Measurements from ENCODE around the gene TMEM219. TPM values are rescaled to one million over a fixed set of nuclear protein-coding genes. Genes with fewer than 3 reads are reported as not detected.

TMEM219 gene
- total and polyA plus RNA-seq, 2 of the 8 experiments (the other 6 are each of a cell fraction or from before 2014, with no cell fraction given): 60.2 to 116 TPM

DNA sequence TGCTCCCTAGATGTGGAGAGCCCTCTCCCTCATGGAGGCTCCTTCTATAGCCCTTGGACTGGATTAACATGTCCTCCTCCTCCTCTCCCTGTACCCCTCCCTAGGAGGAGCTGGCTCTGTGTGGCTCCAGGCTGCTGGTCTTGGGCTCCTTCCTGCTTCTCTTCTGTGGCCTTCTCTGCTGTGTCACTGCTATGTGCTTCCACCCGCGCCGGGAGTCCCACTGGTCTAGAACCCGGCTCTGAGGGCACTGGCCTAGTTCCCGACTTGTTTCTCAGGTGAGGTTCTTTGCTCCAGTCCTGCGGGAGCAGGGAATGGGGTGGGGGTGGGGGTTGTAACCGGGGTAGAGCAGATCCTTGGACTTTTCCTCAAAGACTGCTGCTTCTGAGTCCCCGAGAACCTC lies 9.4 kb downstream of the TMEM219 start:
- DNase-seq (ENCODE audit: low read depth in 1 of 2, low spot score in 2 of 2) (no peak), FAIRE-seq (no peak)
- H2BK120ac ChIP-seq (replicated peaks; ENCODE audit: low read depth, low read length): no peak overlapping the region
- H2BK15ac ChIP-seq (ENCODE audit: low read length): no peak overlapping the region
- H3K27ac ChIP-seq (ENCODE audit: low read depth, low read length): no peak overlapping the region
- 93% methylated on average over 8 of the region's 8 CpGs; no CpG with 5 or more reads in 1 of the 2 experiments for WGBS, 2 experiments (ENCODE audit: extremely low coverage in 1 of 2, insufficient coverage in 1 of 2, insufficient read length in 1 of 2, insufficient replicate concordance in 2 of 2, low coverage in 1 of 2, low lambda C conversion rate in 2 of 2, missing lambda C conversion rate in 1 of 2)
- H3K36me3 ChIP-seq (ENCODE audit: control insufficient read depth in 2 of 4, insufficient read depth in 4 of 4, low read length in 3 of 4): peaks cover 0 to 20% (median 7%) of the 10 kb centered on the region in 4 experiments; a peak in 5 of 8 replicates
- ChIA-PET CTCF (ENCODE audit: partially characterized antibody) (interaction anchor here (0.6 to 0.8 kb wide), 2 partner anchors 123 to 274 kb away, joined by 3 read pairs; no protein-coding TSS in a partner anchor), POLR2A (ENCODE audit: partially characterized antibody) (interaction anchor here (3.4 kb wide), 1 partner anchor 10 kb away, joined by 33 read pairs; the partner anchor contains the start of gene TMEM219)
- H3K27me3 ChIP-seq (replicated peaks in 1 of 4; ENCODE audit: control insufficient read depth in 3 of 4, extremely low read depth in 1 of 4, insufficient read depth in 3 of 4, low read length in 3 of 4): peaks cover 2 to 10% (median 9%) of the 10 kb centered on the region in 4 experiments
- no peak overlapping the region for H3K4ac ChIP-seq (replicated peaks; ENCODE audit: insufficient read length, low read depth, low read length)
- no peak overlapping the region for H4K5ac ChIP-seq (ENCODE audit: insufficient read length, low read depth, low read length)
- H3K9me3 ChIP-seq (ENCODE audit: insufficient read depth in 2 of 2, low read depth in 1 of 2, low read length in 1 of 2): peaks cover 11% of the 10 kb centered on the region in 2 experiments
- no peak overlapping the region for H3K4me3 ChIP-seq (ENCODE audit: extremely low read depth in 1 of 4, insufficient read depth in 2 of 4, low read depth in 3 of 4, low read length in 4 of 4)
- no peak overlapping the region for H2AFZ ChIP-seq (ENCODE audit: low read length)
- H4K8ac ChIP-seq (ENCODE audit: extremely low read depth, insufficient read depth, low read length): no peak overlapping the region
- H3K79me1 ChIP-seq (ENCODE audit: low read depth, low read length): peaks cover 9% of the 10 kb centered on the region
- peaks cover 4 to 14% (median 7%) of the 10 kb centered on the region in 4 experiments for H3K4me1 ChIP-seq (replicated peaks in 1 of 4; ENCODE audit: control insufficient read depth in 3 of 4, insufficient read depth in 4 of 4, low read length in 3 of 4)
- H3K14ac ChIP-seq (ENCODE audit: insufficient read length): no peak overlapping the region
- H3K23ac ChIP-seq (ENCODE audit: insufficient read length): no peak overlapping the region
- H2BK12ac ChIP-seq (ENCODE audit: low read depth, low read length): no peak overlapping the region
- H2BK5ac ChIP-seq (ENCODE audit: low read depth, low read length): no peak overlapping the region
- no peak overlapping the region for H4K91ac ChIP-seq (replicated peaks; ENCODE audit: insufficient read length, low read length)
- H3K4me2 ChIP-seq (ENCODE audit: insufficient read depth in 1 of 2, low read depth in 2 of 2, low read length in 2 of 2): no peak overlapping the region
- no peak overlapping the region for H2AK5ac ChIP-seq (ENCODE audit: low read depth, low read length)
- no peak overlapping the region for H2BK20ac ChIP-seq (ENCODE audit: low read length)
- peaks cover 7% of the 10 kb centered on the region; the same call in 1 of the 2 replicates for H3K23me2 ChIP-seq (ENCODE audit: low read depth, low read length)
- H3K18ac ChIP-seq (ENCODE audit: extremely low read depth, low read length): no peak overlapping the region
- H3K56ac ChIP-seq (replicated peaks; ENCODE audit: insufficient read length, low read depth, low read length): no peak overlapping the region
- no peak overlapping the region for H3K9ac ChIP-seq (replicated peaks in 1 of 4; ENCODE audit: extremely low read depth in 1 of 4, low read depth in 3 of 4, low read length in 3 of 4)
- peaks cover 5 to 21% of the 10 kb centered on the region in 2 experiments for H3K79me2 ChIP-seq (ENCODE audit: control insufficient read depth in 1 of 2, insufficient read depth in 2 of 2, low read length in 2 of 2)
- H4K20me1 ChIP-seq (replicated peaks in 1 of 2; ENCODE audit: control insufficient read depth in 1 of 2, insufficient read depth in 2 of 2, low read length in 2 of 2): peaks cover 2 to 13% of the 10 kb centered on the region in 2 experiments
- TF ChIP-seq SRF (IDR thresholded peaks at IDR 0.05; ENCODE audit: low read depth, low read length) (no peak), CHD2 (IDR thresholded peaks at IDR 0.05; ENCODE audit: low read length) (no peak), CHD1 (IDR thresholded peaks at IDR 0.05; ENCODE audit: low read depth, low read length) (no peak), GABPA (IDR thresholded peaks at IDR 0.05; ENCODE audit: borderline replicate concordance, insufficient read depth, low read length) (no peak), RBBP5 (IDR thresholded peaks at IDR 0.05; ENCODE audit: borderline replicate concordance, low read depth, low read length) (no peak), SP4 (IDR thresholded peaks at IDR 0.05; ENCODE audit: low read length) (no peak), KDM4A (IDR thresholded peaks at IDR 0.05; ENCODE audit: low read depth, low read length, severe bottlenecking) (no peak), KDM5A (IDR thresholded peaks at IDR 0.05; ENCODE audit: low read length) (no peak)
- TF ChIP-seq, protein P1, sequence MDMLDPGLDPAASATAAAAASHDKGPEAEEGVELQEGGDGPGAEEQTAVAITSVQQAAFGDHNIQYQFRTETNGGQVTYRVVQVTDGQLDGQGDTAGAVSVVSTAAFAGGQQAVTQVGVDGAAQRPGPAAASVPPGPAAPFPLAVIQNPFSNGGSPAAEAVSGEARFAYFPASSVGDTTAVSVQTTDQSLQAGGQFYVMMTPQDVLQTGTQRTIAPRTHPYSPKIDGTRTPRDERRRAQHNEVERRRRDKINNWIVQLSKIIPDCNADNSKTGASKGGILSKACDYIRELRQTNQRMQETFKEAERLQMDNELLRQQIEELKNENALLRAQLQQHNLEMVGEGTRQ (IDR thresholded peaks at IDR 0.05; ENCODE audit: low read length): no peak
- TF ChIP-seq, protein P2, sequence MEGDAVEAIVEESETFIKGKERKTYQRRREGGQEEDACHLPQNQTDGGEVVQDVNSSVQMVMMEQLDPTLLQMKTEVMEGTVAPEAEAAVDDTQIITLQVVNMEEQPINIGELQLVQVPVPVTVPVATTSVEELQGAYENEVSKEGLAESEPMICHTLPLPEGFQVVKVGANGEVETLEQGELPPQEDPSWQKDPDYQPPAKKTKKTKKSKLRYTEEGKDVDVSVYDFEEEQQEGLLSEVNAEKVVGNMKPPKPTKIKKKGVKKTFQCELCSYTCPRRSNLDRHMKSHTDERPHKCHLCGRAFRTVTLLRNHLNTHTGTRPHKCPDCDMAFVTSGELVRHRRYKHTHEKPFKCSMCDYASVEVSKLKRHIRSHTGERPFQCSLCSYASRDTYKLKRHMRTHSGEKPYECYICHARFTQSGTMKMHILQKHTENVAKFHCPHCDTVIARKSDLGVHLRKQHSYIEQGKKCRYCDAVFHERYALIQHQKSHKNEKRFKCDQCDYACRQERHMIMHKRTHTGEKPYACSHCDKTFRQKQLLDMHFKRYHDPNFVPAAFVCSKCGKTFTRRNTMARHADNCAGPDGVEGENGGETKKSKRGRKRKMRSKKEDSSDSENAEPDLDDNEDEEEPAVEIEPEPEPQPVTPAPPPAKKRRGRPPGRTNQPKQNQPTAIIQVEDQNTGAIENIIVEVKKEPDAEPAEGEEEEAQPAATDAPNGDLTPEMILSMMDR (IDR thresholded peaks at IDR 0.05; ENCODE audit: control extremely low read depth in 1 of 3, insufficient read depth in 1 of 3, low read depth in 1 of 3, low read length in 3 of 3): no peak

All from H1 (cell line).